HG03139 (cell line): ENCODE results near the gene ARID3A.
"Not testable (repeated sequence)": the region's sequence is repeated elsewhere in the genome, so short reads cannot be mapped to it uniquely, and the experiment has no call there.

ENCODE experiments used
- ATAC-seq: cut with Tn5 transposase; IDR thresholded peaks from one replicate; pipeline ENCODE4 v1.9.1; 2021; ENCODE audit not compliant: unreplicated experiment

Gene ARID3A

DNA sequence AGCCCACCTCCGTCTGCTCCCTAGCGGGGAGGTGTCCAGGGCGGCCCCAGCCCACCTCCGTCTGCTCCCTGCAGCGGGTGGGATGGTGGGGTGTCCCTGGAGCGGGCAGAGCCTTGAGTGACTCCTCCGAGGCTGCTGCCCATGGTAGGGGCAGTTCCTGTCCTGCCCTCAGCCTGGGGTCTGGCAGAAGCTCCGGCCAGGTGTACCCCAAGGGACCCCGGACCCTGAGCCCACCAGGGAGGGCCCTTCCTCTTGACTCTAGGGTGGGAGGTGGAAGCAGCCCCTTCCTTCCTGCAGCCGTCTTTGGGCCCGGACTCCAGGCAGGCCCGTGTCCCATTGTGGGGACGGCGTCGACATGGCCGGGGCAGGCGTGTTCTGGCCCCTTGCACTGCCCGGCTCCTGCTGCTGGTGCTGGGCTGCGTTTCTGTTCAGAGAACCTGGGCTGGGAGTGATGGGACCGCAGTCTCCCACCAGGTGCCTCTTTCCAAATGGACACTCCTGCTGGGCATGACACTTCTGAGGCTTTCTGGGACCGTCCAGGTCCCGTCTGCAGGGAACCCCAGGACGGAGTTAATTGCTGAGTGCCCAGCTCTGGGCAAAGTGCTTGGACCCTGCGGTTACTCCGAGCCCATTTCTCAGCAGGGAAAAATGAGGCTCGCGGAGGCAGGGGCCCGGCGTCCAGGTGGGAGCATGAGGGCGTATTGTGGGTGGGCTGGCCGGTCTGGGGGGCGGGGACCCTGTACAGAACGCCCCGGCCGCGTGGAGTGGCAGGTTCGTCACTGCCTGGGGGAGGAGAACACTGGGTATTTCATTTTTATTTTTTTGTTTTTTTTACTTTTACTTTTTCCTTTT is 19.8 kb downstream of the ARID3A start:
- no peak for ATAC-seq

GRCh38 chr19:947090-947706 is 21.4 kb downstream of the ARID3A start:
- no peak for ATAC-seq

DNA sequence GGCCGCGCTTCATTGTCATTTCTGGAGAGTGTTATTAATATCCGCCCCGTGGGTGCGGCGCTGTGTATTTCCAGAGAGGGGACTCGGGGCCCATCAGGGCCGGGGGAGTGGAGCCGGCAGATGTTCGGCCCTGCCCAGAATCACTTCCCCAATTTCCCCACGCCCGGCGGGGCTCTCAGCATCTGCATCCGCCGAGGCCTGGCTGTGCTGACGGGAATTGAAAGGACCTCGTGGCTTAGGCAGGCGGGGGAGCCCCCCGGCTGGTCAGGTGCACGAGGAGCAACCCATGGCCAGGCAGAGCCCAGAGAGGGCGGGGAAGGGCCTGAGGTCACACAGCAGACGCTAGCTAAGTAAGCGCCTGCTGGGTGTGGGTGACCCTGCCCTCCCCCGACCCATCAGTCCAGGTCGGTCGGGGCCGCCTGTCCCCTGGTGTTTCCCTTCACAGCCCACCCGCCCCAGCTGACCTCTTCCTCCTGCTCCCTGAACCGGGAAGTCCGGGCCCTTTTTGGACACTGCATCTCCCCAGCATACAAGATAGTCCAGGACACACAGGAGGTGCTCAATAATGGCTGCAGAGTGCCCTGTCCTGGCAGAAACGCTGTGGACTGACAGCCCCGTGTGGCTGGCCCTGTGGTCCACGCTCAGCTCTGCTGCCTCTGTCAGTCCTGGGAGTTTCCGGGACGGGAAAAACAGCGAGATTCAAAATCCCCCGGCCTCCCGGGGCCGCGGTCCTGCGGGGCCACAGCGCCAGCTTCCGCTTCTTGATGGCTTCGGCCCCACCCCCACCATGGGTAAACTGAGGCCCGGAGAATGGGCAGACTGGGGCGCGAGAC is 22.1 kb downstream of the ARID3A start:
- ATAC-seq = peak; percentile 71

- ATAC-seq = no peak
Measured at GRCh38 chr19:948842-949496, 23.1 kb downstream of the ARID3A start.

GRCh38 chr19:950352-951066 is 24.7 kb downstream of the ARID3A start:
- ATAC-seq = no peak

DNA sequence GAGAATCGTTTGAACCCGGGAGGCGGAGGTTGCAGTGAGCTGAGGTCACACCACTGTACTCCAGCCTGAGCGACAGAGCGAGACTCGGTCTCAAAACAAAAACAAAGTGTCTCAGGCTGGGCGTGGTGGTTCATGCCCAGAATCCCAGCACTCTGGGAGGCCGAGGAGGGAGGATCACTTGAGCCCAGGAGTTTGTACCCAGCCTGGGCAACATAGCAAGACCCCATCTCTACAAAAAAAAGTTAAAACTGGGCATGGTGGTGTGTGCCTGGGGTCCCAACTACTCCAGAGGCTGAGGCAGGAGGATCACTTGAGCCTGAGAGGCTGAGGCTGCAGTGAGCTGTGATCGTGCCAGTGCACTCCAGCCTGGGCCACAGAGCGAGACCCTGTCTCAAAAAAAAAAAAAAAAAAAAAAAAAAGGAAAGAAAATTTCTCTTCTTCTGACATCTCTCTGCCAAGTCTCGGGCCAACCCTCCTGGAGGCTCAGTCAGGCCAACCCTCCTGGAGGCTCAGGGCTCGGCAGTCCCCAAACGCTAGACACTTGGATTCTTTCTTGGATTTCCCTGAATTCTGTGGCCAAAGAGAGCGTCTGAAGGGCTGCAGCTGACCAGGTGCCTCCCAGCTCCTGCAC is 26.3 kb downstream of the ARID3A start:
- no peak for ATAC-seq

DNA sequence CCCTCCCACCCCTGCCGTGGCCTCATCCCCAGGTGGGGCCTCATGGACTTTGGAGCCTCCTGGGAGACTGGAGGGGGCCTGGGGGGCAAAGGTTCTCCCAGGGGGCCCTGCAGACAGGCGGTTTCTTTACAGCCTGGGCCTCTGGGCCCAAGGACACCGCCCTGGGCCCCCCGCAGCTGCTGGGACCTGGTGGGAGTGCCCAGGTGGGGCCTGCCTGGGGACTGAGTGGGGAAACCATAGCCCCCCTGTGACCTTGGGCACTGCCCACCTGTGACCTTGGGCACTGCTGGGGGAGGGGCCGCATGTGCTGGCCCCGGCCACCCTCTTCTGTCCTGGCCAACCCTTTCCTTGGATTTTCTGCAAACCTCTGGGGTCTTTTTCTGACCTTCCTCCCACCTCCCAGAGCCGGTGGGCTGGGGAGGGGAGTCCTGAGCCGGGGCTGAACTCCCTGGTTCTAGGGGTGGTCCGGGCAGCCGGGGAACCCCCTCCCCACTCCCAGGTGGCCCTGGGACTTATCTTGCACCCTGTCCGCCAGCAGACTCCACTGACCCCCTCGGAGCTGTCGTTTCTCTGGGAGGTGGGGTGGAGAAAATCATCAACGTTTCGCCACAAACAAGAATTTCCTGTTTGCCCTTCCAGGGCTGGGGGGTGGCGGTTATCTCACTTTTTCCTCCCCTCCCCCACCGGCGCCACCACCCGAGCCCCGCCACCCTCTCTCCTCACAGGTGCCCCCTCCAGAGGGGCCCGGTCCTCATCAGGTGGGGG is 27.0 kb downstream of the ARID3A start:
- no peak for ATAC-seq

DNA sequence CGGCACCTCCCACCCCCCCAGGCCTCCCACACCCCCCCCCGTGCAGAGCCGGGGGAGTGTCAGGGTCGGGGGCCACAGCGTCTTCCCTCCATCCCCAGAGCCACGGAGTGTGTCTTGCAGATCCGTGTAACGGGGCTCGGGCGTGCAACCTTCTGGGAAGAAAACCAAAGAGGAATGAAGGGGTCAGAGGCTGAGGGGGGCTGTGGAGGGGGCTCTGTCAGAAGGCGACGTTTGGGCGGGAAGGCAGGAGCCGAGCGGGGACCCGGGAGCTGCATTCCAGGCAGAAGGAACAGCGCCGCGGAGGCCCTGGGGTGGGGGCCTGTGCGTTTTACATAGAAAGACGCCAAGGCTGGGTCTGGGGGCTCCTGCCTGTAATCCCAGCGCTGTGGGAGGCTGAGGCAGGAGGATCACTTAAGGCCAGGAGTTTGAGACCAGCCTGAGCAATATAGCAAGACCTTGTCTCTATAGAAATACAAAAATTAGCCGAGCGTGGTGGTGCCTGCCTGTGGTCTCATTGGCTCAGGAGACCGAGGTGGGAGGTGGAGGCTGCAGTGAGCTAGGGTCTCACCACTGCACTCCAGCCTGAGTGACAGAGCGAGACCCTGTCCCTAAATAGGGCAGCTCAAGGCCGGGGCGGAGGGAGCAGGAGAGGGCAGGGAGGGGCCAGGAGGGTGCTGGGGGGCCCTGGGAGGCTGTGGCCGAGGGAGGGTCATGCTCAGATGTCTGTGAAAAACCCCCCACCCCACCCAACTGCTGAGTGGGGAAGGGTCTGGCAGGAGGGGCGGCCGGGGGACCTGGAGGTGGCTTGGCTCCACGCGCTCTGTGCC is 27.8 kb downstream of the ARID3A start:
- ATAC-seq = no peak

- no peak for ATAC-seq
Measured at GRCh38 chr19:954272-954671, 28.4 kb downstream of the ARID3A start.

DNA sequence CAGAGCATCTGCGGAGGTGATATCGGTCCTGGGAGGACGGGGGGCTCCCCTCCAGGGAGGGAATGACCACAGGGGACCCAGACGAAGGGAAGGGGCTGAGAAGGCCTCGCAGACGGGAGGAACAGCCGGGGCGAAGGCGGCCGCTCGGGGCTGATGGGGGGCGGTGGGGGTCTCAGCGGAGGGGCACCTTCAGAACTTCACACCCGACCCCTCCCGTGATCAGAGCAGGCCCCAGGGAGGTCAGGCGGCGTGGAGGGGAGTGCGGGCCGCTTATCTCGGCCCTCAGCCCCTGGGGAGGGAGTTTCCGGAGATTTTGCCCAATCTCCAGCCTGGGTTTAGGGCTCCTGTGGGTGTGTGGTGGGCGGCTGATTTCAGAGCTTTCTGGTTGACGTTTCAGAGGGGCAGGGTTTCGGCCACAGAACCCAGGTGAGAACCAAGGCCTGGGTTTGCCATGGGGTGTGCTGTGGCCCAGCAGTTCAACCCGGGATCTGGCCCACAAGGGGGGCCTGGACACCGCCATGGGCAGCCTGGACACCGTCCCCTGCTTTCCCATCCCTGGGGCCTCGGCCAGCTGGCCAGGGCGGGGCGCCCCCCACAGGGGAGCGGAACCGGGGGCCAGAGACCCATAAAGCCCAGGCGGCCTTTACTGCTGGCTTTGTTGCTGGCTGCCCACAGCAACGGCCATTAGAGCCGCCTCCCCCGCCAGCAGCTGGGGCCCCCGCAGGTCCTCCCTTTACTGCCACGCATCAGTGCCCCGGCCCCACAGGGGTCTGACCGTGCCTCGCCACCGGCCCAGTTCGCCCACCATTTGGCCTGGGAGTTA is 29.0 kb downstream of the ARID3A start:
- no peak for ATAC-seq

DNA sequence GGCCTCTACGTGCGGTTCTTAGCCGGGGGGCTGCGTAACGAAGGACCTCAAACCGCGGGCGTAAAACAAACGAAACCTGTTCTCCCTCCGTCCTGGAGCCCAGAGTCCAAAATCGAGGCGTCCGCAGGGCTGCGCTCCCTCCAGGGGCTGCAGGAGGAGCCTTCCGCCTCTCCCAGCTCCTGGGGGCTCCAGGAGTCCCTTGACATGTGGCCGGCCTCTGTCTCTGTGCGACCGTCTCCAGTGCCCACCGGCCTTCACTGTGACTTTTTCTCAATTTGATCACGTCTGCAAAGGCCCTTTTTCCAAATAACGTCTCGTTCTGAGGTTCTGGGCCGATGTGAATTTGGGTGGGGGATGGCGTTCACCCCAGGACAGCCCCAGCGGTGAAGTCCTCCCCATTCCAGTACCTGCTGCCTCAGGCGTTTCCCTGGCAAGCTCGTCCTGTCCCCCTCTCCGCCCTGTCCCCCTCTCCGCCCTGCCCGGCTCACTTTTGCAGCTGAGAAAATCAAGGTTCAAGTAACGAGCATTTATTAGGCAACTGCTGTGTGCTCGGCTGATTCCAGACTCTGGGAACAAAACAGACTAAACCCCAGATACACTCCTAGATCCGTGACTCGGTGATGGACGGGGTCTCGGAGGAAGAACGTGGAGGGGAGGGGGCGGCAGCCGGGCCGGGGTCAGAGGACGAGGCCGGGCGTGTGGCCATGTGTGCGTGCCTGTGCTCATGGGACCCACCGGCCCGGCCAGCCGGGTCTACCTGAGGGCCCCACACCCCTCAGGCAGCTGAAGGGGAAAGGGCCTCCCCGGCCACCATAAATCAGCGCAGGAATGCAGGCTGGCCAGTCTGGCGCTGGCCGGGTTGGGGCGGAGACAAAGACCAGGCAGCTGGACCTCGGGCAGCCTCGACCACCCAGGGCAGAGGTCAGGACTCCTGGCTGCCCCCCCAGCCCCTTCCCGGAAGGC is 30.2 kb downstream of the ARID3A start:
- ATAC-seq = no peak

DNA sequence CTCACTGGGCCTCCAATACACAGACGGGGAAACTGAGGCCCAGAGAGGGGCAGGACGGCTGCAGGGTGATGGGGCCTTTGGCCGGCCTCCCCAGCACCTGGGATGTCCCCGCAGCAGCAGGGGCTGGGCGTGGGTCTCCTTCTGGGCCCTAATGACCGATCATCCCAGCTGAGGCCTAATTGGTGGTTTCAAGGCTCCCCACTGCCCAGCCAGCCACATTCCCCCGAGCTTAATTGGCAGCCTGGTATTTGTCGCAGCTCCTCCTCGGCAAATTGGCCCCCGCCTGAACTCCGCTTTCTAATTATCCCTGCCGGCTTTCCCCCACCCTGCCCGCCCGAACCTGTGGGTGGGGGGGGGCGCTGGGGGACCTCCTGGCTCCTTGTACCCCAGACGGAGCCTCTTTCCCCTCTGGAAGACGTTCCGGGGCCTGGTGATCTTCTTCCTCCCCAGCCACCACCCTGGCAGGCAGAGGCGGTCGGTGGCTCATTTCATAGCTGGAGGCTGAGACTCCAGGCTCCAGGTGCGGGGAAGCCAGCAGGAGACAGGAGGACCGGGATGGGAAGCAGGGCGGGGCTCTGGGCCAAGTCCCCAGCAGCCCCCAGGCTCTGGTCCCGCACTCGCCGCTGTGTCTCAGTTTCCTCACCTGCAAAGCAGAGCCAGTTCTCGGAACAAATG is 31.1 kb downstream of the ARID3A start:
- ATAC-seq = no peak

- not testable (repeated sequence) for ATAC-seq
Measured at GRCh38 chr19:957578-957977, 31.7 kb downstream of the ARID3A start.

GRCh38 chr19:958967-959855 is 33.4 kb downstream of the ARID3A start:
- no peak for ATAC-seq

DNA sequence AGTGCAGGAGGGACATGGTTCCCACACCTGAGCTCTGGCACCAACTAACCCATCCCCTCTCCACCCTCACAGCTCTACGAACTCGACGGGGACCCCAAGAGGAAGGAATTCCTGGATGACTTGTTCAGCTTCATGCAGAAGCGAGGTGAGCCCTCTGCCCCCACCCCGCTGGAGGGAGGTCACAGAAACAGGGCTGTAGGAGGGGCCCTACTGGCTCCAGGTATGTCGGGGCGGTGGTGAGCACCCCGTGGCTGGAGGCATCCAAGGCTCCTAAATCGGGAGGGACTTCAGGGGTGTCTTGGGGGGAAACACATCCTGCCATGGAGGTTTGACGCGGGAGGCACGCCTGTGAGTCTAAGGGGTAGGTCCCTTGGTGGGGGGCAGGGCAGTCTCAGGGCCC is 34.2 kb downstream of the ARID3A start:
- ATAC-seq = no peak
